GM12878 (cell line): ENCODE measurements around the gene SETBP1. TPM values are rescaled to one million over a fixed set of nuclear protein-coding genes. Genes with fewer than 3 reads are reported as not detected.

Experiments
- ATAC-seq: fragments of 200-7000 bp; cut with Tn5 transposase; 3 replicates; pipeline ENCODE4 v1.9.1; 2020; ENCODE audit warnings: mild to moderate bottlenecking, moderate library complexity
- BruUV-seq: library from RNA; stranded (reverse); fragments of 400-500 nt; replicated peaks from 2 replicates; lab custom pipeline; 2021; lab: Mats Ljungman, UMichigan
- CTCF ChIA-PET: fragments of 300-600 bp; sonication (Branson Sonifier 250); formaldehyde crosslinking; extraction: SDS; loops from one replicate; lab custom pipeline; 2021; ENCODE audit warnings: inconsistent platforms; lab: Yijun Ruan, JAX
- POLR2A ChIA-PET: fragments of 350-600 bp; formaldehyde crosslinking; extraction: SDS; loops from one replicate; lab custom pipeline; 2021; ENCODE audit warnings: inconsistent platforms; lab: Charles Lee
- RAD21 ChIA-PET: fragments of 300-600 bp; sonication (Branson Sonifier 250); formaldehyde crosslinking; loops from one replicate; lab custom pipeline; 2023; ENCODE audit warnings: antibody characterized with exemption; ENCODE audit not compliant: unreplicated experiment; lab: Charles Lee
- SMC1A ChIA-PET: fragments of 300-600 bp; sonication (Branson Sonifier 250); formaldehyde crosslinking; loops from one replicate; lab custom pipeline; 2023; ENCODE audit not compliant: unreplicated experiment, uncharacterized antibody; lab: Charles Lee
- DNase-seq: peaks from one replicate; pipeline ENCODE4 v3.0.0-alpha.2; 2011; ENCODE audit warnings: low read depth, low spot score
- FAIRE-seq: peaks from 3 replicates; lab custom pipeline; 2011; peaks lifted over from hg19 to GRCh38; lab: Jason Lieb, UNC
- H2AFZ ChIP-seq: 2 replicates; pipeline ENCODE4 v1.6.0; 2011; ENCODE audit warnings: low read depth, low read length, control low read depth; ENCODE audit not compliant: control insufficient read depth
- H3K27ac ChIP-seq: 2 replicates; pipeline ENCODE4 v1.5.1; 2011; ENCODE audit warnings: control low read depth; ENCODE audit not compliant: control insufficient read depth, insufficient read depth
- H3K27me3 ChIP-seq, 2 experiments: replicated peaks in 1 of 2; 2 replicates each; pipeline versions ENCODE4 v1.6.0 to v1.6.1; 2011; ENCODE audit warnings: low read length in 1 of 2; ENCODE audit not compliant: control insufficient read depth in 2 of 2, insufficient read depth in 2 of 2
- H3K36me3 ChIP-seq, 2 experiments: 2 replicates each; pipeline ENCODE4 v1.5.1; 2011; ENCODE audit warnings: low read length in 1 of 2; ENCODE audit not compliant: control insufficient read depth in 2 of 2, insufficient read depth in 2 of 2
- H3K4me1 ChIP-seq: 2 replicates; pipeline ENCODE4 v1.6.1; 2011; ENCODE audit warnings: mild to moderate bottlenecking, low read length, moderate library complexity, mixed read lengths; ENCODE audit not compliant: control insufficient read depth, insufficient read depth
- H3K4me2 ChIP-seq: 2 replicates; pipeline ENCODE4 v1.6.0; 2011; ENCODE audit warnings: control low read depth; ENCODE audit not compliant: control insufficient read depth, insufficient read depth
- H3K4me3 ChIP-seq: fragments of 200-600 bp; sonication (generic); 2 replicates; pipeline ENCODE4 v1.5.1; 2016
- H3K79me2 ChIP-seq: 2 replicates; pipeline ENCODE4 v1.6.0; 2011; ENCODE audit warnings: low read length; ENCODE audit not compliant: control insufficient read depth, insufficient read depth
- H3K9ac ChIP-seq: 2 replicates; pipeline ENCODE4 v1.8.0; 2011; ENCODE audit warnings: low read length, control low read depth, mixed read lengths; ENCODE audit not compliant: control insufficient read depth, insufficient read depth
- H3K9me3 ChIP-seq: replicated peaks from 3 replicates; pipeline ENCODE4 v1.5.1; 2011; ENCODE audit warnings: mild to moderate bottlenecking, low read length; ENCODE audit not compliant: control insufficient read depth, insufficient read depth
- H4K20me1 ChIP-seq: 2 replicates; pipeline ENCODE4 v1.6.0; 2011; ENCODE audit not compliant: control insufficient read depth, insufficient read depth
- CBX5 ChIP-seq: sonication (generic); IDR thresholded peaks from 2 replicates; pipeline ENCODE4 v1.6.1; 2016; ENCODE audit warnings: low read depth, moderate library complexity, mild to moderate bottlenecking, inconsistent platforms
- CREB1 ChIP-seq: IDR thresholded peaks from 2 replicates; pipeline ENCODE4 v1.6.1; 2012; ENCODE audit warnings: low read depth, mild to moderate bottlenecking, inconsistent platforms
- CREM ChIP-seq: IDR thresholded peaks from 2 replicates; pipeline ENCODE4 v1.6.1; 2014; ENCODE audit warnings: antibody characterized with exemption, low read depth
- EGR1 ChIP-seq, 2 experiments: IDR thresholded peaks; 1 replicate in 1 of 2; 2 replicates in 1 of 2; pipeline ENCODE4 v1.6.1; 2011 to 2012; ENCODE audit warnings: low read depth in 2 of 2, low read length in 2 of 2, borderline replicate concordance in 1 of 2, mild to moderate bottlenecking in 1 of 2, moderate library complexity in 1 of 2
- ETV6 ChIP-seq, 2 experiments: fragments of 450-650 bp in 1 of 2; IDR thresholded peaks in 1 of 2; conservative IDR thresholded peaks in 1 of 2; 2 replicates each; pipeline ENCODE4 v1.6.1; 2014; ENCODE audit warnings: antibody characterized with exemption in 1 of 2, borderline replicate concordance in 1 of 2, low read depth in 1 of 2, mild to moderate bottlenecking in 1 of 2, moderate library complexity in 1 of 2
- EZH2 ChIP-seq: IDR thresholded peaks from 2 replicates; pipeline ENCODE4 v1.6.1; 2012; ENCODE audit warnings: low read depth, mild to moderate bottlenecking, control low read depth, inconsistent platforms, low read length, borderline replicate concordance; ENCODE audit not compliant: control insufficient read depth
- JUNB ChIP-seq: IDR thresholded peaks from 2 replicates; pipeline ENCODE4 v1.6.1; 2016; ENCODE audit warnings: antibody characterized with exemption, mild to moderate bottlenecking
- MEF2A ChIP-seq: IDR thresholded peaks from 2 replicates; pipeline ENCODE4 v1.6.1; 2011; ENCODE audit warnings: low read depth, mild to moderate bottlenecking, low read length, moderate library complexity; ENCODE audit not compliant: insufficient read depth
- MTA2 ChIP-seq: fragments of 450-650 bp; IDR thresholded peaks from 2 replicates; pipeline ENCODE4 v1.6.1; 2016; ENCODE audit warnings: low read depth, mild to moderate bottlenecking, moderate library complexity
- NKRF ChIP-seq: fragments of 450-650 bp; conservative IDR thresholded peaks from 2 replicates; pipeline ENCODE4 v1.6.1; 2017; ENCODE audit warnings: mild to moderate bottlenecking, moderate library complexity
- RFX5 ChIP-seq: IDR thresholded peaks from 2 replicates; pipeline ENCODE4 v1.6.1; 2011; ENCODE audit warnings: low read depth, low read length, improper control_type of control experiment
- ZBTB40 ChIP-seq: fragments of 450-650 bp; IDR thresholded peaks from 2 replicates; pipeline ENCODE4 v1.6.1; 2016; ENCODE audit warnings: mild to moderate bottlenecking, moderate library complexity, borderline replicate concordance
- ZNF207 ChIP-seq: fragments of 450-650 bp; IDR thresholded peaks from 2 replicates; pipeline ENCODE4 v1.6.1; 2014; ENCODE audit warnings: antibody characterized with exemption, mild to moderate bottlenecking, borderline replicate concordance
- WGBS: methylation state at CpG from one replicate; pipeline ENCODE4 v1.1.6; 2016; ENCODE audit warnings: low lambda C conversion rate; ENCODE audit not compliant: insufficient replicate concordance, insufficient coverage; ENCODE audit errors: missing lambda C conversion rate; 5-methylcytosine and 5-hydroxymethylcytosine counted together
- in situ Hi-C: fragments of 300-500 bp; cut with MboI; formaldehyde crosslinking; loops from 9 replicates; pipeline ENCODE4 v1.14.3; 2018; ENCODE audit warnings: mixed read lengths
- intact Hi-C: fragments of 100-400 bp; cut with micrococcal nuclease; formaldehyde crosslinking; loops from one replicate; pipeline ENCODE4 v1.14.2; 2022; ENCODE audit not compliant: unreplicated experiment
- polyA plus RNA-seq, 11 experiments: library from polyadenylated mRNA; depleted of rRNA in 4 of 11; unstranded in 6 of 11; stranded (reverse) in 5 of 11; fragments of >200 nt; fragmentation: Nextera tagmentation in 4 of 11; fragmentation: Illumina TruSeq in 1 of 11; extraction: Ambion mirVana in 4 of 11; extraction: Trizol in 1 of 11; gene quantifications; 1 replicate in 1 of 11; 2 replicates in 10 of 11; pipeline versions ENCODE4 v1.2.1 to v1.2.3, GENCODE V29; 2011 to 2016; ENCODE audit warnings: inconsistent platforms in 2 of 11, missing spikeins in 2 of 11, low read depth in 1 of 11
- total RNA-seq, 4 experiments: library from RNA; depleted of rRNA in 3 of 4; stranded (reverse); fragments of >200 nt in 3 of 4; fragmentation: Illumina TruSeq in 1 of 4; extraction: Trizol in 1 of 4; gene quantifications; 2 replicates each; pipeline versions ENCODE4 v1.2.1 to v1.2.3, GENCODE V29; 2013 to 2021

SETBP1 gene
- total and polyA plus RNA-seq, 10 of the 15 experiments (the other 5 are each of a cell fraction or from before 2014, with no cell fraction given), result 0.99 to 29.7 (median 8.3) TPM

GRCh38 chr18:44837482-44838180, 156.9 kb downstream of the SETBP1 start (continued):
- TF ChIP-seq MEF2A, result no peak
- no peak for TF ChIP-seq NKRF
- no peak for TF ChIP-seq EZH2

DNA sequence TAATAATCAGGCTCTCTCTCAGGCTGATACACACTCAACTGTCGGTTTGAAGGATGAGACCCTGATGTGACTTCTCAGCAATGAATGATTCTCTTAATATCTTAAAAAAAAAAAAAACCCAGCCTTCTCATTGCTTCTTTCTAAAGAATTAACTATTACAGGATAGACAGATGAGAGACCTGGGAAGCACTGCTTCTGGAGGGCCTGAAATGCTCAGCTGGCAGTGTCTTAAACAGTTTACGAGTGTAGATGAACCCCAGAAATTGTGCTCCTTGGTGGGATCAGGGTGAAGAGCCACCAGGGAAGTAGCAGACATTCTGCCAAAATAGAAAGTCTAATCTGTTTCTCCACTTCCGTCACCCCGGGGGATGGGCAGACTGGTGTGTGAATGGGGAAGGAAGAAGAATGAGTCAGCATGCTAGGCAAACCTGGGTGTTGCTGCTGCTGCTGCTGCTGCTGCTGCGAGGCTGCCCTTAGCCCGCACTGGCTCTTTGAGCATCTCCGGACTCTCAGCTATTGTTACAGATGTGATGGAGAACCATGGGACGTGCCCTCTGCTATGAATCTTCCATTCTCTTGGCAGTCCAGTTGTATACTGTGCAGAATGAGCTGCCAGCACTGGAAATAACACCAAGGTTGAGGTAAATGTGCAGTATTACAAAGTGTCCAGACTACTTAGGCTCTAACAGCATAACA, 158.4 kb downstream of the SETBP1 start:
- peaks cover 23% of the 10 kb centered on the region for H3K4me1 ChIP-seq
- WGBS, result 1% methylated on average over 8 of the region's 8 CpGs
- no peaks in the 10 kb centered on the region for H4K20me1 ChIP-seq
- H3K9ac ChIP-seq, result peak overlapping the region; percentile 32; the same call in 1 of the 2 replicates
- SMC1A ChIA-PET, result interaction anchor here (0.7 to 3.9 kb wide), 20 partner anchors 12 to 139 kb away, joined by 3 to 33 read pairs (median 4); no protein-coding TSS in a partner anchor
- no peaks in the 10 kb centered on the region for H3K79me2 ChIP-seq
- H3K36me3 ChIP-seq, result no peaks in the 10 kb centered on the region
- H3K4me3 ChIP-seq, result peak overlapping the region; percentile 18; the same call in 1 of the 2 replicates
- peak; percentile 96 for ATAC-seq
- no TSS peak for BruUV-seq
- H3K4me2 ChIP-seq, result peak overlapping the region; percentile 74
- POLR2A ChIA-PET, result interaction anchor here (0.9 to 1.7 kb wide), 8 partner anchors 10 to 80 kb away, joined by 3 to 4 read pairs (median 3); no protein-coding TSS in a partner anchor
- intact Hi-C loops (loop anchor here (5.0 kb wide), 1 partner anchor 52 kb away; no protein-coding TSS in a partner anchor), in situ Hi-C loops (no loop called here)
- no peaks in the 10 kb centered on the region for H3K27me3 ChIP-seq
- H3K9me3 ChIP-seq, result peaks cover 1% of the 10 kb centered on the region; the same call in 1 of the 3 replicates
- RAD21 ChIA-PET, result interaction anchor here (0.6 to 2.8 kb wide), 18 partner anchors 19 to 373 kb away, joined by 3 to 7 read pairs (median 4); no protein-coding TSS in a partner anchor
- H3K27ac ChIP-seq, result peak overlapping the region; percentile 40
- peak; percentile 64 for DNase-seq
- H2AFZ ChIP-seq, result peak overlapping the region; percentile 63
- CTCF ChIA-PET, result interaction anchor here (0.6 to 1.9 kb wide), 6 partner anchors 12 to 373 kb away, joined by 3 to 9 read pairs (median 4); no protein-coding TSS in a partner anchor
- peak; percentile 87 for FAIRE-seq
- TF ChIP-seq EGR1 (IDR thresholded peaks at IDR 0.05; ENCODE audit: borderline replicate concordance in 1 of 2, low read depth in 2 of 2, low read length in 2 of 2) (peak in 1 of 2 experiments; percentile 27; a peak in 1 of 3 replicates), ZBTB40 (no peak), CREM (peak; percentile 62), MTA2 (peak; percentile 51; the same call in 1 of the 2 replicates), CREB1 (peak; percentile 37; the same call in 1 of the 2 replicates), JUNB (peak; percentile 63), RFX5 (0 out of 2 replicates have a peak, but pooled peaks have one; percentile 28), ZNF207 (no peak), ETV6 (conservative IDR thresholded peaks at IDR 0.05 in 1 of 2, IDR thresholded peaks at IDR 0.05 in 1 of 2; ENCODE audit: borderline replicate concordance in 1 of 2, low read depth in 1 of 2) (peak in 1 of 2 experiments; percentile 94; a peak in 2 of 4 replicates), CBX5 (peak; percentile 96)
